Ishikawa (cell line): ENCODE data around the gene RNF224.

ENCODE experiments used
- CEBPB ChIP-seq: IDR thresholded peaks from 2 replicates; pipeline ENCODE4 v1.6.1; 2012
- CREB1 ChIP-seq: IDR thresholded peaks from 2 replicates; pipeline ENCODE4 v1.6.1; 2012; ENCODE audit warnings: low read depth
- EGR1 ChIP-seq: IDR thresholded peaks from 2 replicates; pipeline ENCODE4 v1.6.1; 2012
- EP300 ChIP-seq: IDR thresholded peaks from 2 replicates; pipeline ENCODE4 v1.6.1; 2012; ENCODE audit warnings: borderline replicate concordance
- FOXM1 ChIP-seq: IDR thresholded peaks from 2 replicates; pipeline ENCODE4 v1.6.1; 2012; ENCODE audit warnings: low read depth, borderline replicate concordance
- NFIC ChIP-seq: IDR thresholded peaks from 2 replicates; pipeline ENCODE4 v1.6.1; 2012
- RAD21 ChIP-seq: IDR thresholded peaks from 2 replicates; pipeline ENCODE4 v1.6.1; 2012; ENCODE audit warnings: low read depth
- TAF1 ChIP-seq: IDR thresholded peaks from 2 replicates; pipeline ENCODE4 v1.6.1; 2012; ENCODE audit warnings: low read depth, mild to moderate bottlenecking
- TCF12 ChIP-seq: IDR thresholded peaks from 2 replicates; pipeline ENCODE4 v1.6.1; 2012; ENCODE audit warnings: low read depth
- TEAD4 ChIP-seq: IDR thresholded peaks from 2 replicates; pipeline ENCODE4 v1.6.1; 2012
- YY1 ChIP-seq: IDR thresholded peaks from 2 replicates; pipeline ENCODE4 v1.6.1; 2012; ENCODE audit warnings: low read depth
- ZBTB7A ChIP-seq: IDR thresholded peaks from 2 replicates; pipeline ENCODE4 v1.6.1; 2012; ENCODE audit warnings: low read depth
- TF ChIP-seq, protein P1 (sequence below): IDR thresholded peaks from 2 replicates; pipeline ENCODE4 v1.6.1; 2012
- TF ChIP-seq, protein P2 (sequence below): IDR thresholded peaks from 2 replicates; pipeline ENCODE4 v1.6.1; 2012
- TF ChIP-seq, protein P3 (sequence below): IDR thresholded peaks from 2 replicates; pipeline ENCODE4 v1.6.1; 2012; ENCODE audit warnings: low read depth, mild to moderate bottlenecking

The RNF224 gene

DNA sequence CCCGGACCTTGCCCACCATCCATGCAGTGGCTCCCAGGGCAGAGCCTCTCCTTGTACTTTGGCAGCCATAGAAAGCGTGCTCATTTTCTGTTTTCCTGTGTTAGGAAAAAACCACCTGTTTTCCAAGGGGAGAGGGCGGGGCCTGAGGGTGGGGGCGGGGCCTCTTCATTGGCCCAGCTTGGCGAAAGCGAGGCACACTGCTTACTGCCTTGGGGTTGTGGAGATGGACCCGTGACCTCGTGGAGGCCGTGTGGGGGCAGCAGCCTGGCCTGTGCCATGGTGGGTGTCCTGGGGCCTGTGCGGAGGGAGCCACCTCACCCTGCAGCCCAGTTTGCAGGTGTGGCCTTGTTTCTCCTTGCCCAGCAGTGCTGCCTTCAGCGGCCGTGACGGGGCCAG, 45.8 kb downstream of the RNF224 start:
- TF ChIP-seq FOXM1 (no peak), RAD21 (no peak), EP300 (no peak), YY1 (no peak)

DNA sequence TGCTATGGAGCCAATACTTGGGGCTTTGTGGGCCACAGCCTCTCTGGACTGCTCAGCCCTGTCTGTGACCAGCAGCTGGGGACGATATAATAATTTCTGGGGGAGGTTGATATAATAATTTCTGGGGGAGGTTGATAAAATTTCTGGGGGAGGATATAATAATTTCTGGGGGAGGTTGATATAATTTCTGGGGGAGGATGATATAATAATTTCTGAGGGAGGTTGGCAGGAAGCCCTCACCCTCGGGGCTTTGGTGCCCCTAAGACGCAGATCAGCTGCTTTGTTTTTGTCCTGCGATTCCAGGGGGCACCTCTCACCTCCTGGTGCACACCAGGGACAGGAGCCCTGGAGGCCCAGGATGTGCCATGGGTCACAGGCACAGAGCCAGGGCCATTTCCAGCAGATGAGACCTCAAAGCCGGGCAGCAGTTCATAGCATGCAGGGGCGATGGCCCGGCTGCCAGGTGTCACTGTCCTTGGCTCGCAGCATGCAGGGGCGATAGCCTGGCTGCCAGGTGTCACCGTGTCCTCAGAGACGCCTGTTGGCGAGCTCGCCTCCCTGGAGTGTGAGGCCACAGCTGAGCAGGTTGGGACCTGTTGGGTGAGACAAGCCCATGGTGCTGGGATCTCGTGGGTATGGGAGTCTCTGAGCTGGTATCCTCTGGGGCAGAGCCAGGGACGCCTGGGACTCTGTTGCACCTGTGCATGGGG, 46.5 kb downstream of the RNF224 start:
- TF ChIP-seq, protein P1, sequence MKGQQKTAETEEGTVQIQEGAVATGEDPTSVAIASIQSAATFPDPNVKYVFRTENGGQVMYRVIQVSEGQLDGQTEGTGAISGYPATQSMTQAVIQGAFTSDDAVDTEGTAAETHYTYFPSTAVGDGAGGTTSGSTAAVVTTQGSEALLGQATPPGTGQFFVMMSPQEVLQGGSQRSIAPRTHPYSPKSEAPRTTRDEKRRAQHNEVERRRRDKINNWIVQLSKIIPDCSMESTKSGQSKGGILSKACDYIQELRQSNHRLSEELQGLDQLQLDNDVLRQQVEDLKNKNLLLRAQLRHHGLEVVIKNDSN = no peak
- no peak for TF ChIP-seq CREB1
- TF ChIP-seq YY1 = no peak
- no peak for TF ChIP-seq FOXM1
- TF ChIP-seq, protein P2, sequence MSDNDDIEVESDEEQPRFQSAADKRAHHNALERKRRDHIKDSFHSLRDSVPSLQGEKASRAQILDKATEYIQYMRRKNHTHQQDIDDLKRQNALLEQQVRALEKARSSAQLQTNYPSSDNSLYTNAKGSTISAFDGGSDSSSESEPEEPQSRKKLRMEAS = no peak
- TF ChIP-seq NFIC = no peak
- TF ChIP-seq RAD21 = no peak
- TF ChIP-seq EP300 = no peak

DNA sequence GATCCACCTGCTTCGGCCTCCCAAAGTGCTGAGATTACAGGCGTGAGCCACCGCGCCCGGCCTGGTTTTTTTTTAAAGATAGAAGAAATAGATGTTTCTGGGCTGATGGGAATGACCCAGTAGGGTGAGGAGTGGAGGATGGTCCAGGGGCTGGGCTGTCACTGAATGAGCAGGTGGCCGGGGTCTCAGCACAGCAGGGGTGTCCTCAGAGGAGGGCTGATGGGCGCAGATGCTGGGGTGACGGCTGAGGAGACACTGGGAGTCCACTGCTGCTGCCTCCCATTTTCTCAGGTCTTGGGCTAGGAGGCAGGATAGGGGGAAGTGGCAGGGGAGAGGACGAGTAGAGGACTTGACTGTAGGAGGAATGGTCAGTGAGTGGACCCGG, 47.9 kb downstream of the RNF224 start:
- no peak for TF ChIP-seq RAD21
- TF ChIP-seq, protein P2 = no peak
- no peak for TF ChIP-seq EP300
- TF ChIP-seq TCF12 = no peak
- TF ChIP-seq, protein P1 = no peak
- no peak for TF ChIP-seq YY1
- TF ChIP-seq FOXM1 = no peak
- TF ChIP-seq EGR1 = no peak
- TF ChIP-seq CEBPB = no peak
- no peak for TF ChIP-seq NFIC
- no peak for TF ChIP-seq TEAD4
- TF ChIP-seq TAF1 = no peak
- no peak for TF ChIP-seq CREB1
- TF ChIP-seq ZBTB7A = no peak
- TF ChIP-seq, protein P3, sequence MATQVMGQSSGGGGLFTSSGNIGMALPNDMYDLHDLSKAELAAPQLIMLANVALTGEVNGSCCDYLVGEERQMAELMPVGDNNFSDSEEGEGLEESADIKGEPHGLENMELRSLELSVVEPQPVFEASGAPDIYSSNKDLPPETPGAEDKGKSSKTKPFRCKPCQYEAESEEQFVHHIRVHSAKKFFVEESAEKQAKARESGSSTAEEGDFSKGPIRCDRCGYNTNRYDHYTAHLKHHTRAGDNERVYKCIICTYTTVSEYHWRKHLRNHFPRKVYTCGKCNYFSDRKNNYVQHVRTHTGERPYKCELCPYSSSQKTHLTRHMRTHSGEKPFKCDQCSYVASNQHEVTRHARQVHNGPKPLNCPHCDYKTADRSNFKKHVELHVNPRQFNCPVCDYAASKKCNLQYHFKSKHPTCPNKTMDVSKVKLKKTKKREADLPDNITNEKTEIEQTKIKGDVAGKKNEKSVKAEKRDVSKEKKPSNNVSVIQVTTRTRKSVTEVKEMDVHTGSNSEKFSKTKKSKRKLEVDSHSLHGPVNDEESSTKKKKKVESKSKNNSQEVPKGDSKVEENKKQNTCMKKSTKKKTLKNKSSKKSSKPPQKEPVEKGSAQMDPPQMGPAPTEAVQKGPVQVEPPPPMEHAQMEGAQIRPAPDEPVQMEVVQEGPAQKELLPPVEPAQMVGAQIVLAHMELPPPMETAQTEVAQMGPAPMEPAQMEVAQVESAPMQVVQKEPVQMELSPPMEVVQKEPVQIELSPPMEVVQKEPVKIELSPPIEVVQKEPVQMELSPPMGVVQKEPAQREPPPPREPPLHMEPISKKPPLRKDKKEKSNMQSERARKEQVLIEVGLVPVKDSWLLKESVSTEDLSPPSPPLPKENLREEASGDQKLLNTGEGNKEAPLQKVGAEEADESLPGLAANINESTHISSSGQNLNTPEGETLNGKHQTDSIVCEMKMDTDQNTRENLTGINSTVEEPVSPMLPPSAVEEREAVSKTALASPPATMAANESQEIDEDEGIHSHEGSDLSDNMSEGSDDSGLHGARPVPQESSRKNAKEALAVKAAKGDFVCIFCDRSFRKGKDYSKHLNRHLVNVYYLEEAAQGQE = no peak

DNA sequence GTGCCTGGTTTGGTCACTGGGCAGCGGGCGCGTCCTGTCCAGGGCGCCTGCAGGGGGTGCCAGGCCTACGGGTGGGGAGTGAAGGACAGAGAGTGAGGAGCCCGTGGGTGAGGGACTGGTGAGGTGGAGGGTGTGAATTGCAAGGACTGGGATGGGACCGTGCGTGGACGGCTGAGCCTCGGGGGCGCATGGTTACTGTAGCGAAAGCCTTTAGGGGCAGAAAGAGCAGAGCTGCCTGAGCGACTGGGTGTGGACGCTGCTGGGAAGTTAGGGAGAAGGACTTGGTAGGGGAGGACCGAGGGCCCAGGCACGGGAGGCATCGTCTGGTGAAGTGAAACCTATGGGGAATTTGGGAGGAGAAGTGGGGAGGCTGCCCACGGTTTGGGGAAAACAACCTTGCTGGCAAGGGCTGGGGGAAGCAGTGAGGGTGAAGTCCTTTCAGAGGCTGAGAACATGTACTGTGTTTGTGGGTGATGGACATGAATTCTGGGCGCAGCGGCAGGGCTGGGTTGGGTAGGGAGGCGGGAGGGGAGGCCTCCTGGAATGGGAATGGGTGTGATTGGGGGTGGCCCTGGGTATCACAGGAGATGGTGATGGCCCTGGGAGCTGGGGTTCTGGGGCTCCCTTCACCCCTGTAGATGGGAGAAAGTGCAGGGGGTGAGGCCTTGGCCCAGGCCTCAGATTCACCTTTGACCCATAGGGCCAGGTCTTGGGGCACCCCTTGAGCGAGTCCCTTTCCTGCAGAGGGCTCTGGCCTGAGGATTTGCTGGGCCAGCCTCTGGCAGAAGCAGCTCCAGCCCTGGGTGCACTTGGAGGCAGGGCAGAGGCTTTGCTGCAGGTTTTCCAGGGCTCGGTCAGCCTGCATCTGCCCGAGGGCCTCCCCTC, 48.5 kb downstream of the RNF224 start:
- TF ChIP-seq CEBPB (no peak), TCF12 (no peak), ZBTB7A (no peak), EP300 (no peak), TAF1 (no peak), TEAD4 (no peak), CREB1 (no peak), EGR1 (no peak), FOXM1 (no peak), RAD21 (no peak), NFIC (no peak)
- TF ChIP-seq, protein P2 = no peak
- TF ChIP-seq, protein P1 = no peak
- TF ChIP-seq, protein P3 = no peak
